HG03045 (cell line): ENCODE results near the gene CLCF1.

ENCODE experiments used
- ATAC-seq: cut with Tn5 transposase; IDR thresholded peaks from one replicate; pipeline ENCODE4 v1.9.1; 2021; ENCODE audit warnings: mild to moderate bottlenecking, moderate library complexity; ENCODE audit not compliant: unreplicated experiment

Gene CLCF1

GRCh38 chr11:67396587-67397389 lies 23.4 kb upstream of the CLCF1 start:
- no peak for ATAC-seq

GRCh38 chr11:67396259-67396581 lies 22.8 kb upstream of the CLCF1 start:
- no peak for ATAC-seq

GRCh38 chr11:67395555-67396258 lies 22.3 kb upstream of the CLCF1 start:
- ATAC-seq = no peak

GRCh38 chr11:67393990-67394389 lies 20.6 kb upstream of the CLCF1 start:
- no peak for ATAC-seq

- no peak for ATAC-seq
These were observed 20.0 kb upstream of the CLCF1 start for GRCh38 chr11:67393437-67393836.

GRCh38 chr11:67392183-67392715 lies 18.9 kb upstream of the CLCF1 start:
- ATAC-seq = peak; percentile 5

- ATAC-seq = peak; percentile 49
These were observed 18.1 kb upstream of the CLCF1 start, which contains the start of gene RAD9A for GRCh38 chr11:67391304-67392182. Gene RAD9A, plus strand, starts transcription at chr11:67391986. Its CDS starts 59 bp downstream, at chr11:67392045.

- ATAC-seq = no peak
These were observed 17.5 kb upstream of the CLCF1 start for GRCh38 chr11:67390947-67391303.

GRCh38 chr11:67389477-67389876 lies 16.1 kb upstream of the CLCF1 start:
- no peak for ATAC-seq

- ATAC-seq = no peak
These were observed 14.1 kb upstream of the CLCF1 start for GRCh38 chr11:67387518-67387917.

- no peak for ATAC-seq
These were observed 13.7 kb upstream of the CLCF1 start for GRCh38 chr11:67387069-67387468.

GRCh38 chr11:67384851-67385366 lies 11.5 kb upstream of the CLCF1 start:
- ATAC-seq = no peak

GRCh38 chr11:67382276-67383136 lies 9.1 kb upstream of the CLCF1 start:
- peak; percentile 50 for ATAC-seq

GRCh38 chr11:67381244-67381972 lies 8.0 kb upstream of the CLCF1 start:
- ATAC-seq = no peak

- ATAC-seq = no peak
These were observed 6.0 kb upstream of the CLCF1 start for GRCh38 chr11:67379061-67380058.

- ATAC-seq = no peak
These were observed 5.1 kb upstream of the CLCF1 start for GRCh38 chr11:67378544-67378943.

GRCh38 chr11:67376873-67377808 lies 3.7 kb upstream of the CLCF1 start:
- no peak for ATAC-seq
